ENCODE data around the gene NKAIN4. TPM values are rescaled to one million over a fixed set of nuclear protein-coding genes. Genes with fewer than 3 reads are reported as not detected.
A peak's percentile ranks its signal among the peaks of the same experiment; 100 is the strongest.

NKAIN4 gene
- total RNA-seq, 1 experiment from 2014 or later: not detected

DNA sequence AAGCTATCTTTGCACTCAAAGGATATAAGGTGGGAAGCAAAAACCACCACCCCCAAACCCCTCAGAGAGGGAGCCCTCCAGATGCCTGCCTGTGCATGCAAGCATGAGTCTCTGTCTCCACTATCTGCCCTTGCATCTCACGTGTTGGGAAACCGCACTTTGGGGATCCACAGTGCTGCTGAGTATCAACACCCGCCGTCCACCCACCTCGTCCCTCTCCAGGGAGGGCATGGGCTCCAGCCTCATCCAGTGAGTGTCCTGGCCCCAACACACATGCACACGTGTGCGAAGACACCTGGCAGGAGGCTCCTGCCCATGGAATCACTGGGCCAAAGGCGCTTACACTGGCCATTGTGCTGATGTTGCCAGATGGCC lies 34.8 kb downstream of the NKAIN4 start:
- no peak for DNase-seq (ENCODE audit: low read depth)

GRCh38 chr20:63218701-63219446 lies 35.4 kb downstream of the NKAIN4 start:
- DNase-seq (ENCODE audit: low read depth): no peak

DNA sequence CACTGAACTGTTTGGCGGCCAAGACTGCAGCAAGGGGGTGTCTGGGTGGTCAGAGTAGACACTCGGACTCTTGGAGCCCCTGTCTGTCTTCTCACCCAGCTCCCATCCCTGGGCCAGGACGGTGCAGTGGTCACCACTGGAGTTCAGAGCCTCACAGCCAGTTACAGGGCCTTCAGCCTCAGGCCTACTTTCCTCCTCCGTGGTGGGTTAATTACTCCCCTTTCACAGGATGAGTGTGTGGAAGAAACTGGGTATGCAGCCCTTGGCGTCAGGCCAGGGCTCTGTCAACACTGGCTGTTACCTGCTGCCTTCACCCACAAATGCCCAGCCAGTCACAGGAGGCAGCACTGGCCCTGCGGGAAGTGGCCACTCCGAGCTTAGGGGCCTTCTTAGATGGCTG lies 36.6 kb downstream of the NKAIN4 start:
- DNase-seq (ENCODE audit: low read depth): no peak

GRCh38 chr20:63216849-63217471 lies 37.3 kb downstream of the NKAIN4 start:
- DNase-seq (ENCODE audit: low read depth): no peak

DNA sequence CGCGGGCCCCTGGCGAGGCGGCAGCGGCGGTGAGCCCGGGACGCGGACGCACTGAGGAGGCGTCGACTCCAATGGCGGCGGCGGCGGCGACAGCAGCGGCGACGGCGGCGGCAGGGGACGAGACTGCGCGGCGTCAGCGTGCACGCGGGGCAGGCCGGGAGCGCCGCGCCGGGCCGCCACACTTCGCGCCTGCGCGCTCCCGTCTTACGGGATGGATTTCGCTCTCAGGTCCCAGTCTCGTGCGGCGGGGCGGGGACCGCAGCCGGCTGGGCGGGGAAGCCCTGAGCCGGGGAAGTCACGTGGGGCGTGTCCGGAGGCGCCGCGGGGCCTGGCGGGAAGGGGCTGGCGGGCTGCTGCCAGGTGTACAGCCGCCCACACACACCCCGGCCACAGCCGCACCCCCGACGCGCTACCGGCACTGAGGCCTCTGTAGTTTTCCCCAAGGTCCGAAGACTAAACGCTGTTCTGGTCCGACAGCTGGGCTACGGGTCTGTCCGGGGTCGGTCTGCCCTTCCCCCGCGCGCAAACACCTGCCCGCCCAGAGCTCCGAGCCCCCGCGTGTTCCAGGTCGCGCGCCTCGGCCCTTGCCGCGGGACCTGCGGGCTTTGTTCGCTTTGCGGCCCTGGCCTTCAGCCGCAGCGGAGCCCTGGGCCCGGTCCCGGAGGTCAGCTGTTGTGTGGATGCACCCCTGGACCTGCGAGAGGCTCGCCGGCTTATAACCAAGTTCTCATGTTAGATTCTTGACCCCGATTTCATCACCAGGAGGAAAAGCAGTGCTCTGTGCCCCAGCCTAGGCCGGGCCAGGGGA lies 38.0 kb downstream of the NKAIN4 start, which contains the start of gene YTHDF1:
TSS of gene YTHDF1 (minus strand) at position 91 of the 808 bp plus-strand sequence. CDS start 239 bp downstream, outside the sequence.
- peak; percentile 94 for DNase-seq (ENCODE audit: low read depth)

GRCh38 chr20:63215101-63216040 lies 38.9 kb downstream of the NKAIN4 start:
- peak; percentile 58 for DNase-seq (ENCODE audit: low read depth)

DNA sequence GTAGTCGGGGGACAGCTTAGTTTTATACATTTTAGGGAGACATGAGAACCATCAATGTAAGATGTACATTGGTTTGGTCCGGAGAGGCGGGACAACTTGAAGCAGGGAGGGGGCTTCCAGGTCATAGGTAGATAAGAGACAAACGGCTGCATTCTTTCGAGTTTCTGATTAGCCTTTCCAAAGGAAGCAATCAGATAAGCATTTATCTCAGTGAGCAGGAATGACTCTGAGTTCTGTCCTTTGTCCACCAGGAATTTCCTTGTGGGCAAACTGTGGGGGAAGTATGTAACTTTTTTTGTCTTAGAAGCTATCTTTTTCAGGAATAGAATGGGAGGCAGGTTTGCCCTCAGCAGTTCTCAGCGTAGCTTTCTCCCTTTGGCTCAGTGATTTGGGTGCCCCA lies 39.7 kb downstream of the NKAIN4 start:
- no peak for DNase-seq (ENCODE audit: low read depth)

DNA sequence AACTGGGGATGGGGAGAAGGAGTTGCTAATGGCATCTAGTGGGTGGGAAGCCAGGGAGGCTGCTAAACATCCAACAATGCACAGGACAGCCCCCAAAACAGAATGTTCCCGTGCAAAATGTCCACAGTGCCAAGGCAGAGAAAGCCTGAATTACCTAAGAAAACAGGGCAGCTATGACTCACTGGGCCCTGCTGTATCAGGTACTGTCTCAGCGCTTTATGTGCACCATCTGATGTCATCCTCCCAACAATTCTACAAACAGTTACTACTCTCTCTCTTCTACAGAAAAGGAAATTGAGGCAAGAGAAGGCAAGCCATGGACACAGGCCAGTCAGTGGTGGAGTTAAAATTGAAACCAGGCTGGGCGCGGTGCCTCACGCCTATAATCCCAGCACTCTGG lies 41.5 kb downstream of the NKAIN4 start:
- DNase-seq (ENCODE audit: low read depth): no peak

DNA sequence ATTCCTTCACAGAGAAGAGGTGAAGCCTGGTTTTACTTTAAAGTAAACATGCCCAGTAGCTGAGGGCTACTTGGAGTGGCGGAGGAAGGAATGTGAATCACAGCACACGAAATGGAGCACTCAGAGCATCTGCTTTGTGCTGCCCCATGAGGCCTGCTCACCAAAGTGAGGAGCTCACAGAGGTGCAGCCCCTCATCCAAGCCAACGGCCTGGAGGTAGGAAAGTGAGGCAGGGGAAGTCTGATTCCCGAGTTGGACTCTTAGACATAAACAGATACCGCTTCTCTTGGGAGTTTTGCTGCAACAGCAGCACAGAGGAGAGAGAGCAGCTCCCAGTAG lies 41.9 kb downstream of the NKAIN4 start:
- no peak for DNase-seq (ENCODE audit: low read depth)

DNA sequence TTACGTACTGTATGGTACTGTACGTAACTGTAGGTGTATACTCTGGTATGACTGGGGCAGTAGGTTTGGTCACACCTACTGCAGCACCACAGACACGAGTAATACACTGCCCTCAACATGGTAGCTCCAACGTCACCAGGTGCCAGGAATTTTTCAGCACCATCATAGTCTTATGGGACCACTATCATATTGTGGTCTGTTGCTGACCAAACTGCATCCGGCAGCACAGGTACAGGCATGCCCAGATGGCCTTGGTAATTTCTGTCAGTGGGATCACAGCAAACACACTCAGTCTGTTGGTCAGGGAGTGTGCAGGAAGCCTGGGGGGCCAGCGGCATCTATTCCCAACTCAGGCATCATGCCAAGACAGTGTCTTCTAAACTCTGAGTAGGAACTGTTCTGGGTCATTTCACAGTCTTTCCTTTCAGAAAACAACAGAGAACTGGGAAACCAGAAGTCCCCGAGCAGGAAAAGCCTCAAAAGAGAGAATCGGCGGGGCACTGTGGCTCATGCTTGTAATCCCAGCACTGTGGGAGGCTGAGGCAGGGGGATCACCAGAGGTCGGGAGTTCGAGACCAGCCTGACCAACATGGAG lies 44.2 kb downstream of the NKAIN4 start:
- DNase-seq (ENCODE audit: low read depth): no peak

- no peak for DNase-seq (ENCODE audit: low read depth)
Observed at GRCh38 chr20:63208346-63208909, 45.8 kb downstream of the NKAIN4 start.

GRCh38 chr20:63206878-63207277 lies 47.4 kb downstream of the NKAIN4 start:
- DNase-seq (ENCODE audit: low read depth): peak; percentile 75

GRCh38 chr20:63205896-63206295 lies 48.4 kb downstream of the NKAIN4 start:
- no peak for DNase-seq (ENCODE audit: low read depth)

- DNase-seq (ENCODE audit: low read depth): no peak
Observed at GRCh38 chr20:63204362-63204761, 49.9 kb downstream of the NKAIN4 start.

DNA sequence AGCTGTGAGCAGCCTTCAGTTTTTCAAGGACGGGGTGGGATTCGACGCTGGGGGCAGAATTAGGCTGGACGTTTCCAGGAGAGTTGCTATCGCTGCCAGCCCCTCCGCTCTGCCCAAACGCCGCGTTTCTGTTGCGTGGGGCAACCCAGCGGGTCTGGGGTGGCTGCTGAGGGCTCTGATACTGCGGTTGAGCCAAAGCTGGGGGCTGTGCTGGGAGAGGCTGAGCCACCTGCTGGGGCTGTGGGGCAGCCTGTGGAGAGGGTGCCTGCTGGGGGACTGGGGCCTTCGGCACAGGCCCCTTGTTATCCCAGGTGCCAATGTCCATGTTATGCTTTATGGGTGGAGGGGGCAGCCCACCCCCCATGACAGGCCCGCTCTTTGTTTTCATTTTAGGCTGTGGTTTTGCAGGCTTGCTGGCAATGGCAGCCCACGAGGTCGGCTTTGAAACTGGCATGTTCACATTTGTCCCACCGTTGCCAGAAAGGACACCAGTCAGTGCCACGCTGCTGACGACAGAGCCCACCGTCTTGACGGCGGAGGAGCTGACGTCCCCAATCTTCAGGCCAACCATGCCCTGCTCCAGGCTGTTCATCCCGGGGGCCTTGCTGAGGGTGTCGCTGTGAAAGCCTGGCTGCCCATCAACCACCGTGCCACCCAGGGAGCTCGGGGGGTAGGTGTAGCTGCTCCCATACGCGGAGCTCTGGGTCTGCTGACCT lies 51.3 kb downstream of the NKAIN4 start:
- DNase-seq (ENCODE audit: low read depth): no peak

DNA sequence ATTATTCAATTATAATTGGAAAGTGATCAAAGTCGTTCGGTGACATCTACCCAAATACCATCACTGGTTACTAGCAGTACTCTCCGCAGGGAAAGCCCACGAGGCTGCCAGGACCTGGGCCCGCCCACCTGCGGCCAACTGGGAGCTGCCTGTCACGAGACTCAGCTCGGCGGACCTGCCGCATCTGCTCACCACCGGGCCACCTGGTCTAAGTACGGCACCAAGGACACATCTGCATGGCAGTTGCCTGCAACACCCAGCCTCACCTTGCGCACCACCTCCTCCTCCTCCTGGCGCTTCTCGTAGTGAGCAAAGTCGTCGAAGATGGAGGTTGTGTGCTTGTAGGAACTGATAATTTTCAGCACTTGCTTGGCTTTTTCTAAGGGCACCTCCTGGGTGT lies 52.2 kb downstream of the NKAIN4 start:
- no peak for DNase-seq (ENCODE audit: low read depth)

GRCh38 chr20:63198606-63199005 lies 55.7 kb downstream of the NKAIN4 start:
- no peak for DNase-seq (ENCODE audit: low read depth)

DNA sequence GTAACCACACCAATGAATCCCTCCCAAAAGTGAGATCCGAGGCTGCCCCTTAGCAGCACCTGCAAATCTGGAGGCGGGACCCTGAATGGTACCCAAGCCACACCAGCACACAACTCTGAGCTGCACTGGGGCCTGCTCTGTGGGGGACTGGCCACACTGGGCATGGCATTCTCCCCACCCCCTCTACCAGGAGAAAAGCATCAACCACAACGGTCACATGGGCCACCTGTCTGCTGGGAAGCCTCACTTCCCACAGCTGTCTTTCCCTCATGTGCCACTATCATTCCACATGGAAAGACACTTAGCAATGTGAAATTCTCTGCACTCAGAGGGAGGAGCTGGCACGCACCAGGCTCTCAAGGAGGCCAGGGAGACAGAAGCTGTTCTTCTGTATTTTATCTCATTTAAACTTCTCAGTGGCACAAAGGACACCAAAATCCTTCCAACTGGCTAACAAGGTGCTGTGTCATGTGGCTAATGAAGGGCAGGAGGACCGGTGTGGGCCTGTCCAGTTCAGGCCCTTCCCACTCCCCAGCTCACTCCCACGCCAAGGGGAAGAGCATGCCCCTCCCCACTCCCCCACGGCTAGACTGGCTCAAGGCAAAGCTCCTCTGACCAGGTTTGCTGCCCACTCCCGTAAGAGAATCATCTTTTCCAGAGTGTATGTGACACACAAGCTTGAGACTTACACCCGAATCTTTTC lies 57.3 kb downstream of the NKAIN4 start:
- no peak for DNase-seq (ENCODE audit: low read depth)

- DNase-seq (ENCODE audit: low read depth): no peak
Observed at GRCh38 chr20:63194797-63195173, 59.5 kb downstream of the NKAIN4 start.

Data from RPMI7951 (cell line).